Measurements from ENCODE around the gene RPL7L1.

The RPL7L1 gene

DNA sequence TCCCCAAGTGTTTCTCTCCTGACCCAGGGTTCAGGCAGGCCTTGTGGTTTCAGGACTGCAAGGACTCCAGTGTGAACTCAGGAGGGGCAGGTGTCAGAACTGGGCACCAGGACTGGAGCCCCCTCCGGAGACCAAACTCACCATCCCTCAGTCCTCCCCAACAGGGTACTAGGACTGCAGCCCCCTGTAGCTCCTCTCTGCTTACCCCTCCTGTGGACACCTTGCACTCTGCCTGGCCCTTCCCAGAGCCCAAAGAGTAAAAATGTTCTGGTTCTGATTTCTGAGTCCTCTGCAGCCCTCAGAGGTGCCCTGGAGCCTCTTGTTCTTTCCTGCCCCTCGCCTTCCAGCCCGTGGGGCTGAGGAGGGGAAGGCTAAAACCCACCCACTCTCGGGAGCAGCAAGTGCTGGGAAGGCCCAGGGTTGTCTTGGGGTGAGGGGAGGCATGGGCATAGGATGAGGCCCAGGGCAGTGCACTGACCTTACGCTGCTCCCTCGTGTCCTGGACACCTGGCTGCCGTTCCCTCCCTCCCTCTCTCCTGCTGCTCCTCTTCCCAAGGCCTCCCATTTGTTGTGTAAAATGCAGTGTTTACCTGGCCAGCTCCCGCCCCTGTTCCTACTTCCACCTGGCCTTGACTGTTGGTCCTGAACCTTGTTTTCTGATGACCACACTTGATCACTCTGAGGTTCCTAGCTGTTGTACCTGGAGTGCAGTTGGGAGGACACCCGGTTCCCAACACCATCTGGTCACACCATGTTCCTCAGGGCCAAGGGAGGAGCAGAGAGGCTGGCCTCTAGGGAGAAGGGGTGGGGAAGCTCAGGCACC is 59.8 kb downstream of the RPL7L1 start:
- DNase-seq (ENCODE audit: low read depth), result no peak
- H3K4me3 ChIP-seq (ENCODE audit: low read depth, low read length), result no peak overlapping the region
- TF ChIP-seq CTCF (IDR thresholded peaks at IDR 0.05; ENCODE audit: insufficient read depth, low read depth, low read length, missing control alignments), result no peak
